ENCODE results near the gene AGER. TPM values are rescaled to one million over a fixed set of nuclear protein-coding genes. Genes with fewer than 3 reads are reported as not detected.

The AGER gene
- total RNA-seq, 1 donor from 2014 or later = 0.52 TPM

DNA sequence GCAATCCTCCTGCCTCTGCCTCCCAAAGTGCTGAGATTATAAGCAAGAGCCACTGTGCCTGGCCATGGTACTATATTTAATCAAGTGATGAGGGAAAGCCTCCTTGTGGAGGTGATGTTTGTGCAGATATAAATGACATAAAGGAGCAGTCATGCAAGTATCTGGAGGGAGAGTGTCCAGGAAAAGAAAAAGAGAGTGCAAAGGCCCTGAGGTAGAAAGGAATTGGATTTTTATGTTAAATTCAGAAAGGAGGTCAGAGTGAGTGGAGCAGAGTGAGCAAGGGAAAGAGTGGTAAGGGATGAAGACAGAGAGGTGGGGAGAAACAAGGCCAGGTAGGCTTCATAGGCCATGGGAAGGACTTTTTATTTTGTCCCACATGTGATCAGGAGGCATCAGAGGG is 46.6 kb downstream of the AGER start:
- no peaks in the 10 kb centered on the region for H3K27me3 ChIP-seq (ENCODE audit: control insufficient read depth in 3 of 3, insufficient read depth in 3 of 3, low read length in 3 of 3)
- no peak overlapping the region for H3K4me3 ChIP-seq (ENCODE audit: low read length in 3 of 3)
- H3K36me3 ChIP-seq (ENCODE audit: control insufficient read depth in 3 of 3, insufficient read depth in 3 of 3, low read length in 3 of 3) = no peaks in the 10 kb centered on the region
- H3K27ac ChIP-seq (ENCODE audit: low read depth, low read length) = no peak overlapping the region
- no peaks in the 10 kb centered on the region for H3K9me3 ChIP-seq (ENCODE audit: control insufficient read depth in 3 of 3, low read length in 3 of 3)
- H3K9ac ChIP-seq (ENCODE audit: low read depth in 1 of 3, low read length in 3 of 3) = no peak overlapping the region
- H3K4me1 ChIP-seq (ENCODE audit: control insufficient read depth in 3 of 3, insufficient read depth in 3 of 3, low read length in 3 of 3) = no peaks in the 10 kb centered on the region

DNA sequence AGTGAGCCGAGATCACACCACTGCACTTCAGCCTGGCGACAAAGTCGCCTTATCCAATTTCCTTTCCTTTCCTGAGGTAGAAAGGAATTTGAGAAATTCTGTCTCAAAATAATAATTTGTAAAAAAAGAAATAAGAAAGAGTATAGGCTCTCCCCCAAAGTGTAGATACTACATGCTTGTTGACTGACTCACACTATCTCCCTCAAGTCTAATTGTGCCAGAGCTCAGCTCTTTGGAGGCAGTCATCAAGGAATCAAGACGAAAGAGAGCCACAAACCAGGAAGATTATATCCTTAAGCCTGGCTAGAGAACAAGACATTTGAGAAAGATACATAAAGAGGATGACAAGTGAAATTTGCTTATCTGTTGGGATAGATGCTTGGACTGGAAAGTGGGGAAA is 50.3 kb downstream of the AGER start:
- no peak overlapping the region for H3K9ac ChIP-seq (ENCODE audit: low read depth in 1 of 3, low read length in 3 of 3)
- H3K9me3 ChIP-seq (ENCODE audit: control insufficient read depth in 3 of 3, low read length in 3 of 3) = no peaks in the 10 kb centered on the region
- H3K27me3 ChIP-seq (ENCODE audit: control insufficient read depth in 3 of 3, insufficient read depth in 3 of 3, low read length in 3 of 3) = no peaks in the 10 kb centered on the region
- peaks cover 10 to 13% (median 10%) of the 10 kb centered on the region in 3 donors for H3K4me1 ChIP-seq (ENCODE audit: control insufficient read depth in 3 of 3, insufficient read depth in 3 of 3, low read length in 3 of 3)
- no peak overlapping the region for H3K27ac ChIP-seq (ENCODE audit: low read depth, low read length)
- H3K36me3 ChIP-seq (ENCODE audit: control insufficient read depth in 3 of 3, insufficient read depth in 3 of 3, low read length in 3 of 3) = no peaks in the 10 kb centered on the region
- no peak overlapping the region for H3K4me3 ChIP-seq (ENCODE audit: low read length in 3 of 3)

DNA sequence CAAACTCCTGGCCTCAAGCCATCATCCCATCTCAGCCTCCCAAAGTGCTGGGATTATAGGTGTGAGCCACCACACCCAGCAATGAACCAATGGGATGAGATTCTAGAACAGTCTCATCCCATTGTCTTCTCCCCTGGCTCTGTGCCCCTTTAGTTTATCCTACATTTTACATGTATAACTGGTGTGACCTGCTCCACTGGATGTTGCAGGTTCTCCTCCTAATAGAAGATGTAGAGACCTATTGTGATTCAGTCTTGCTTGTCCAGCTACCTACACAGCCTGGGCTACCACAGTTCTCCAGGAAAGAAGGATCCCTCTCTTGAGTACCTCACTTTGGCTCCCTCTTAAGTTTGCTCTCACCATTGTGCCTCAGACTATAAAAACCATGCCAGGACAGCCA is 51.9 kb downstream of the AGER start:
- no peaks in the 10 kb centered on the region for H3K9me3 ChIP-seq (ENCODE audit: control insufficient read depth in 3 of 3, low read length in 3 of 3)
- no peaks in the 10 kb centered on the region for H3K27me3 ChIP-seq (ENCODE audit: control insufficient read depth in 3 of 3, insufficient read depth in 3 of 3, low read length in 3 of 3)
- no peak overlapping the region for H3K27ac ChIP-seq (ENCODE audit: low read depth, low read length)
- H3K9ac ChIP-seq (ENCODE audit: low read depth in 1 of 3, low read length in 3 of 3) = no peak overlapping the region
- H3K4me3 ChIP-seq (ENCODE audit: low read length in 3 of 3) = no peak overlapping the region
- H3K36me3 ChIP-seq (ENCODE audit: control insufficient read depth in 3 of 3, insufficient read depth in 3 of 3, low read length in 3 of 3) = peaks cover 0 to 3% (median 0%) of the 10 kb centered on the region in 3 donors
- H3K4me1 ChIP-seq (ENCODE audit: control insufficient read depth in 3 of 3, insufficient read depth in 3 of 3, low read length in 3 of 3) = peaks cover 20 to 22% (median 21%) of the 10 kb centered on the region in 3 donors

DNA sequence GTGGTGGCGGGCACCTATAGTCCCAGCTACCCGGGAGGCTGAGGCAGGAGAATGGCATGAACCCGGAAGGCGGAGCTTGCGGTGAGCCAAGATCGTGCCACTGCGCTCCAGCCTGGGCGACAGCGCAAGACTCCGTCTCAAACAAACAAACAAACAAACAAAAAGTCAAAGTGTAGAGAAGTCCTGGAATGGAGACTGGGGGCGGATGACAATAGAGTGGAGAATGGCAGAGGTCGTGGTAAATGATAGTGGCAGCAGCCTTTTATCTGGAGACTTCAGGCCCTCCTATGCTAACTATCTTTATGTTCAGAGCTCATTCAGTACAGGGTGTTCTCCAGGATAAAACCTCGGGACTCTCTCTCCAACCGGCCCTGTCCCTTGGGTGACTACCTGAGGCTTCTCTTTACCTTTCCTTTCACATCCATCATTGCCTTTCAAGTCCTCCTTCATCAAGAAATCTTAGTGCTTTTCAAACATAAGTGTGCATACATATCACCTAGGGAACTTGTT is 52.6 kb downstream of the AGER start:
- H3K9me3 ChIP-seq (ENCODE audit: control insufficient read depth in 3 of 3, low read length in 3 of 3) = no peaks in the 10 kb centered on the region

More for the DNA sequence above, 52.6 kb downstream of the AGER start:
- Histone ChIP-seq H3K27me3 (ENCODE audit: control insufficient read depth in 3 of 3, insufficient read depth in 3 of 3, low read length in 3 of 3) (no peaks in the 10 kb centered on the region), H3K27ac (ENCODE audit: low read depth, low read length) (no peak overlapping the region), H3K36me3 (ENCODE audit: control insufficient read depth in 3 of 3, insufficient read depth in 3 of 3, low read length in 3 of 3) (peaks cover 0 to 9% (median 2%) of the 10 kb centered on the region in 3 donors), H3K4me1 (ENCODE audit: control insufficient read depth in 3 of 3, insufficient read depth in 3 of 3, low read length in 3 of 3) (peaks cover 24 to 27% (median 27%) of the 10 kb centered on the region in 3 donors), H3K4me3 (ENCODE audit: low read length in 3 of 3) (no peak overlapping the region), H3K9ac (ENCODE audit: low read depth in 1 of 3, low read length in 3 of 3) (no peak overlapping the region)

Small RNAs within 50 kb of the gene (small RNA-seq; reads per million reads assigned to genes)
- gene AL662884.1 = not detected
- not detected for gene MIR6833

Other genes starting within 250 kb of the AGER start
- 3.7 TPM for gene CFB, start 238.2 kb downstream of the AGER start, total RNA-seq
- 61.6 TPM for gene NELFE, start 225.3 kb downstream of the AGER start, total RNA-seq
- 25.1 TPM for gene SKIC2, start 225.1 kb downstream of the AGER start, total RNA-seq
- gene DXO, start 212.1 kb downstream of the AGER start, total RNA-seq = 4.7 TPM
- 14.1 TPM for gene C4A, start 202.2 kb downstream of the AGER start, total RNA-seq
- gene C4B, start 169.5 kb downstream of the AGER start, total RNA-seq = 18.3 TPM
- gene CYP21A2, start 145.8 kb downstream of the AGER start, total RNA-seq = not detected
- 130 TPM for gene TNXB, start 74.9 kb downstream of the AGER start, total RNA-seq
- 14.1 TPM for gene ATF6B, start 56.0 kb downstream of the AGER start, total RNA-seq
- gene FKBPL, start 54.0 kb downstream of the AGER start, total RNA-seq = 5.7 TPM
- not detected for gene PRRT1, start 32.3 kb downstream of the AGER start, total RNA-seq
- gene PPT2, start 30.1 kb downstream of the AGER start, total RNA-seq = 31.3 TPM
- 14.6 TPM for gene EGFL8, start 19.7 kb downstream of the AGER start, total RNA-seq
- 8.4 TPM for gene AGPAT1, start 8.2 kb downstream of the AGER start, total RNA-seq
- gene RNF5, start 5.8 kb downstream of the AGER start, total RNA-seq = 57.9 TPM
- 50.1 TPM for gene PBX2, start 5.9 kb upstream of the AGER start, total RNA-seq
- 1.6 TPM for gene GPSM3, start 8.4 kb upstream of the AGER start, total RNA-seq
- gene NOTCH4, start 39.8 kb upstream of the AGER start, total RNA-seq = 9.9 TPM
- not detected for gene TSBP1, start 187.7 kb upstream of the AGER start, total RNA-seq
- gene BTNL2, start 222.9 kb upstream of the AGER start, total RNA-seq = not detected

Data from skeletal muscle tissue (tissue), 5 donors.